IMR-90 (cell line): ENCODE results near the gene DUSP3. TPM values are rescaled to one million over a fixed set of nuclear protein-coding genes. Genes with fewer than 3 reads are reported as not detected.

Experiments used
- ATAC-seq: fragments of 200-7000 bp; cut with Tn5 transposase; 2 replicates; pipeline ENCODE4 v1.9.1; 2020; ENCODE audit warnings: low read depth, mild to moderate bottlenecking, moderate library complexity
- BruUV-seq: library from RNA; stranded (reverse); fragments of 400-500 nt; replicated peaks from 2 replicates; lab custom pipeline; 2021; lab: Mats Ljungman, UMichigan
- CTCF ChIA-PET: fragments of 300-600 bp; formaldehyde crosslinking; extraction: SDS; loops from one replicate; lab custom pipeline; 2021; ENCODE audit warnings: antibody characterized with exemption; lab: Yijun Ruan, JAX
- POLR2A ChIA-PET: fragments of 300-600 bp; sonication (Branson Sonifier 250); formaldehyde crosslinking; loops from one replicate; lab custom pipeline; 2022; ENCODE audit warnings: antibody characterized with exemption; ENCODE audit not compliant: unreplicated experiment; lab: Charles Lee
- DNase-seq: peaks from one replicate; pipeline ENCODE4 v3.0.0; 2013
- H2AFZ ChIP-seq: replicated peaks from 2 replicates; pipeline ENCODE3; 2013; ENCODE audit warnings: low read length, mild to moderate bottlenecking; ENCODE audit not compliant: poor library complexity
- H2AK5ac ChIP-seq: 2 replicates; pipeline ENCODE4 v1.6.1; 2013; ENCODE audit warnings: low read depth, low read length, inconsistent platforms
- H2AK9ac ChIP-seq: replicated peaks from 2 replicates; pipeline ENCODE3; 2013; ENCODE audit warnings: mild to moderate bottlenecking, low read depth, low read length, moderate library complexity; ENCODE audit not compliant: poor library complexity
- H2BK120ac ChIP-seq: 2 replicates; pipeline ENCODE4 v1.6.1; 2013; ENCODE audit warnings: low read depth, low read length, inconsistent platforms
- H2BK15ac ChIP-seq: 3 replicates; pipeline ENCODE4 v1.6.1; 2013; ENCODE audit warnings: low read depth, low read length, inconsistent platforms
- H2BK20ac ChIP-seq: 2 replicates; pipeline ENCODE4 v1.6.1; 2013; ENCODE audit warnings: low read depth, mild to moderate bottlenecking, inconsistent platforms, low read length, moderate library complexity
- H2BK5ac ChIP-seq: 2 replicates; pipeline ENCODE4 v1.6.1; 2013; ENCODE audit warnings: mild to moderate bottlenecking, low read depth, low read length, inconsistent platforms; ENCODE audit not compliant: poor library complexity, severe bottlenecking
- H3K14ac ChIP-seq: replicated peaks from 2 replicates; pipeline ENCODE4 v1.6.1; 2013; ENCODE audit warnings: low read depth, low read length, inconsistent platforms
- H3K18ac ChIP-seq: 2 replicates; pipeline ENCODE4 v1.6.1; 2013; ENCODE audit warnings: low read depth, low read length, control low read depth
- H3K23ac ChIP-seq: 2 replicates; pipeline ENCODE4 v1.6.1; 2013; ENCODE audit warnings: low read depth, low read length, inconsistent platforms
- H3K27ac ChIP-seq: 2 replicates; pipeline ENCODE4 v1.5.1; 2013; ENCODE audit warnings: mild to moderate bottlenecking, control low read depth, low read length; ENCODE audit not compliant: insufficient read depth
- H3K27me3 ChIP-seq: 2 replicates; pipeline ENCODE4 v1.6.1; 2013; ENCODE audit warnings: low read length; ENCODE audit not compliant: control insufficient read depth, insufficient read depth
- H3K36me3 ChIP-seq: 2 replicates; pipeline ENCODE4 v1.6.1; 2013; ENCODE audit warnings: low read length, mixed read lengths; ENCODE audit not compliant: control insufficient read depth, insufficient read depth
- H3K4ac ChIP-seq: 2 replicates; pipeline ENCODE4 v1.6.1; 2013; ENCODE audit warnings: low read depth, low read length, inconsistent platforms
- H3K4me1 ChIP-seq: 2 replicates; pipeline ENCODE4 v1.6.1; 2013; ENCODE audit warnings: low read length, mixed read lengths; ENCODE audit not compliant: control insufficient read depth, insufficient read depth
- H3K4me2 ChIP-seq: 2 replicates; pipeline ENCODE4 v1.6.1; 2013; ENCODE audit warnings: low read depth, mild to moderate bottlenecking, control low read depth, low read length, moderate library complexity
- H3K4me3 ChIP-seq: 2 replicates; pipeline ENCODE4 v1.5.1; 2013; ENCODE audit warnings: low read depth, mild to moderate bottlenecking, control low read depth, low read length, moderate library complexity; ENCODE audit not compliant: insufficient read depth
- H3K56ac ChIP-seq: 2 replicates; pipeline ENCODE4 v1.6.1; 2013; ENCODE audit warnings: low read length, inconsistent platforms; ENCODE audit not compliant: insufficient read depth; ENCODE audit errors: extremely low read depth
- H3K79me1 ChIP-seq, 2 experiments: 2 replicates each; pipeline ENCODE4 v1.6.1; 2013; ENCODE audit warnings: low read length in 2 of 2, inconsistent platforms in 1 of 2, low read depth in 1 of 2
- H3K9ac ChIP-seq: 2 replicates; pipeline ENCODE4 v1.6.1; 2013; ENCODE audit warnings: low read depth, low read length, control low read depth
- H3K9me1 ChIP-seq: 2 replicates; pipeline ENCODE4 v1.6.1; 2013; ENCODE audit warnings: low read length, inconsistent platforms; ENCODE audit not compliant: insufficient read depth
- H3K9me3 ChIP-seq: 2 replicates; pipeline ENCODE4 v1.6.1; 2013; ENCODE audit warnings: low read length; ENCODE audit not compliant: control insufficient read depth, insufficient read depth
- H4K20me1 ChIP-seq: 2 replicates; pipeline ENCODE4 v1.6.1; 2013; ENCODE audit warnings: low read length, inconsistent platforms; ENCODE audit not compliant: insufficient read depth
- H4K5ac ChIP-seq: 2 replicates; pipeline ENCODE4 v1.6.1; 2013; ENCODE audit warnings: mild to moderate bottlenecking, low read depth, low read length, control low read depth
- H4K8ac ChIP-seq, 2 experiments: 2 replicates each; pipeline ENCODE4 v1.6.1; 2013; ENCODE audit warnings: low read depth in 2 of 2, low read length in 2 of 2, control low read depth in 1 of 2, inconsistent platforms in 1 of 2
- H4K91ac ChIP-seq: 2 replicates; pipeline ENCODE4 v1.6.1; 2013; ENCODE audit warnings: low read depth, low read length, inconsistent platforms; ENCODE audit not compliant: insufficient read depth
- BHLHE40 ChIP-seq: fragments of 150-350 bp; IDR thresholded peaks from 2 replicates; pipeline ENCODE4 v1.6.1; 2016; ENCODE audit warnings: mild to moderate bottlenecking, low read depth, low read length
- CEBPB ChIP-seq: IDR thresholded peaks from 2 replicates; pipeline ENCODE4 v1.6.1; 2012; ENCODE audit warnings: low read depth, low read length, improper control_type of control experiment
- CHD1 ChIP-seq: IDR thresholded peaks from 2 replicates; pipeline ENCODE4 v1.6.1; 2012; ENCODE audit warnings: low read depth, low read length, improper control_type of control experiment
- ELK1 ChIP-seq: fragments of 150-350 bp; IDR thresholded peaks from 2 replicates; pipeline ENCODE4 v1.6.1; 2016; ENCODE audit warnings: low read depth, mild to moderate bottlenecking, low read length, moderate library complexity, borderline replicate concordance
- FOS ChIP-seq: fragments of 150-350 bp; IDR thresholded peaks from 2 replicates; pipeline ENCODE4 v1.6.1; 2016; ENCODE audit warnings: low read depth, low read length
- MAFK ChIP-seq: IDR thresholded peaks from 2 replicates; pipeline ENCODE4 v1.6.1; 2012; ENCODE audit warnings: low read depth, low read length, improper control_type of control experiment
- MAZ ChIP-seq: IDR thresholded peaks from 2 replicates; pipeline ENCODE4 v1.6.1; 2012; ENCODE audit warnings: low read depth, mild to moderate bottlenecking, low read length, improper control_type of control experiment, moderate library complexity, borderline replicate concordance
- MXI1 ChIP-seq: IDR thresholded peaks from 2 replicates; pipeline ENCODE4 v1.6.1; 2012; ENCODE audit warnings: low read depth, mild to moderate bottlenecking, low read length, moderate library complexity, borderline replicate concordance
- NFE2L2 ChIP-seq: fragments of 150-350 bp; IDR thresholded peaks from 2 replicates; pipeline ENCODE4 v1.6.1; 2016; ENCODE audit warnings: low read depth, mild to moderate bottlenecking, low read length
- RFX5 ChIP-seq: IDR thresholded peaks from 2 replicates; pipeline ENCODE4 v1.8.0; 2012; ENCODE audit warnings: low read depth, mild to moderate bottlenecking, low read length, moderate library complexity
- SMC3 ChIP-seq: fragments of 150-350 bp; IDR thresholded peaks from 2 replicates; pipeline ENCODE4 v1.6.1; 2016; ENCODE audit warnings: low read depth, mild to moderate bottlenecking, antibody characterized with exemption, low read length, moderate library complexity
- WGBS, 2 experiments: methylation state at CpG; one replicate each; pipeline versions ENCODE4 v1.1.5 to v1.1.7; 2013; ENCODE audit warnings: missing lambda C conversion rate in 2 of 2; ENCODE audit not compliant: insufficient read length in 1 of 2; ENCODE audit errors: extremely low coverage in 2 of 2; 5-methylcytosine and 5-hydroxymethylcytosine counted together
- dilution Hi-C: fragments of 300-500 bp; cut with HindIII; formaldehyde crosslinking; loops from one replicate; pipeline ENCODE4 v1.14.3; 2018; ENCODE audit warnings: low sequenced_read_pairs; ENCODE audit not compliant: unreplicated experiment
- in situ Hi-C: fragments of 300-500 bp; cut with MboI; formaldehyde crosslinking; loops from 3 replicates; pipeline ENCODE4 v1.14.3; 2019; ENCODE audit warnings: low sequenced_read_pairs, inconsistent platforms, mixed read lengths
- intact Hi-C: fragments of 100-400 bp; cut with micrococcal nuclease; formaldehyde crosslinking; loops from 2 replicates; pipeline ENCODE4 v1.10.0; 2022
- polyA plus RNA-seq, 3 experiments: library from polyadenylated mRNA; depleted of rRNA; stranded (reverse); fragments of >200 nt; gene quantifications; 2 replicates each; pipeline ENCODE4 v1.2.3, GENCODE V29; 2012; ENCODE audit warnings: low replicate concordance in 1 of 3
- total RNA-seq: library from RNA; depleted of rRNA; stranded (reverse); fragments of >200 nt; gene quantifications from 2 replicates; pipeline ENCODE4 v1.2.3, GENCODE V29; 2012

DUSP3 gene
- total and polyA plus RNA-seq, 2 of the 4 experiments (the other 2 are of a cell fraction), result 33.3 to 40.9 TPM

GRCh38 chr17:43809121-43809520, 30.3 kb upstream of the DUSP3 start:
- H3K4me1 ChIP-seq, result no peaks in the 10 kb centered on the region
- no peaks in the 10 kb centered on the region for H3K27me3 ChIP-seq
- no TSS peak for BruUV-seq
- no peak overlapping the region for H3K9ac ChIP-seq
- CTCF ChIA-PET, result no interaction called here
- no peak overlapping the region for H2BK15ac ChIP-seq
- WGBS, 2 experiments, result no CpG with 5 or more reads among the region's 5 CpGs
- no peak overlapping the region for H3K4ac ChIP-seq
- H3K9me1 ChIP-seq, result peaks cover under 1% of the 10 kb centered on the region; the same call in 1 of the 2 replicates
- no peak overlapping the region for H4K8ac ChIP-seq
- H3K23ac ChIP-seq, result no peak overlapping the region
- H3K27ac ChIP-seq, result no peak overlapping the region
- H3K9me3 ChIP-seq, result no peaks in the 10 kb centered on the region
- H2BK120ac ChIP-seq, result no peak overlapping the region
- no peak overlapping the region for H4K5ac ChIP-seq
- no peak overlapping the region for H2AK9ac ChIP-seq
- no peak overlapping the region for H3K18ac ChIP-seq
- H2BK20ac ChIP-seq, result no peak overlapping the region
- H3K56ac ChIP-seq, result no peak overlapping the region
- peaks cover under 1 to 4% of the 10 kb centered on the region in 2 experiments; a peak in 1 of 4 replicates for H3K79me1 ChIP-seq
- no peak for TF ChIP-seq MAFK
- no peak for TF ChIP-seq CEBPB
- TF ChIP-seq RFX5, result no peak
- no peak for TF ChIP-seq MAZ
- no peak for TF ChIP-seq SMC3
- no peak for TF ChIP-seq FOS
- TF ChIP-seq MXI1, result no peak
- TF ChIP-seq ELK1, result no peak
- no peak for TF ChIP-seq NFE2L2
- no peak for TF ChIP-seq BHLHE40
- TF ChIP-seq CHD1, result no peak
- peaks cover 23% of the 10 kb centered on the region for H3K36me3 ChIP-seq
- in situ Hi-C loops, result no loop called here
- no peak overlapping the region for H3K14ac ChIP-seq
- H2BK5ac ChIP-seq, result no peak overlapping the region
- H3K4me2 ChIP-seq, result no peak overlapping the region
- POLR2A ChIA-PET, result no interaction called here
- intact Hi-C loops, result no loop called here
- dilution Hi-C loops, result no loop called here
- H2AK5ac ChIP-seq, result no peak overlapping the region
- H3K4me3 ChIP-seq, result no peak overlapping the region
- H4K20me1 ChIP-seq, result no peaks in the 10 kb centered on the region
- ATAC-seq (no peak), DNase-seq (no peak)
- no peak overlapping the region for H2AFZ ChIP-seq
- no peak overlapping the region for H4K91ac ChIP-seq
